ENCODE measurements around the gene VCL. TPM values are rescaled to one million over a fixed set of nuclear protein-coding genes. Genes with fewer than 3 reads are reported as not detected.
"Not testable (repeated sequence)": the region's sequence is repeated elsewhere in the genome, so short reads cannot be mapped to it uniquely, and the experiment has no call there.

VCL gene
- total RNA-seq, 1 donor from 2014 or later: 238 TPM

- DNase-seq (no peak), ATAC-seq (peak; percentile 17)
- intact Hi-C loops (cut with micrococcal nuclease): no loop called here
Measured at GRCh38 chr10:74118804-74119203, 120.9 kb downstream of the VCL start.

- intact Hi-C loops (cut with micrococcal nuclease): no loop called here
- ATAC-seq (no peak), DNase-seq (no peak)
Measured at GRCh38 chr10:74120911-74121310, 123.0 kb downstream of the VCL start.

GRCh38 chr10:74121368-74121767, 123.5 kb downstream of the VCL start:
- ATAC-seq (no peak), DNase-seq (no peak)
- intact Hi-C loops (cut with micrococcal nuclease): no loop called here

GRCh38 chr10:74122060-74122459, 124.1 kb downstream of the VCL start:
- no peak for DNase-seq
- peak; percentile 19 for ATAC-seq
- intact Hi-C loops (cut with micrococcal nuclease): no loop called here

- intact Hi-C loops (cut with micrococcal nuclease): no loop called here
- ATAC-seq: no peak
Measured at GRCh38 chr10:74123081-74123480, 125.2 kb downstream of the VCL start.

GRCh38 chr10:74133923-74134820, 136.3 kb downstream of the VCL start:
- ATAC-seq (no peak), DNase-seq (no peak)
- intact Hi-C loops (cut with micrococcal nuclease): no loop called here

More at GRCh38 chr10:74123081-74123480, 125.2 kb downstream of the VCL start:
- no peak for DNase-seq

- ATAC-seq (no peak), DNase-seq (no peak)
- intact Hi-C loops (cut with micrococcal nuclease): no loop called here
Measured at GRCh38 chr10:74135452-74135851, 137.5 kb downstream of the VCL start.

- intact Hi-C loops (cut with micrococcal nuclease): no loop called here
Measured at GRCh38 chr10:74137992-74138391, 140.1 kb downstream of the VCL start.

GRCh38 chr10:74138596-74138995, 140.7 kb downstream of the VCL start:
- DNase-seq; intact Hi-C loops (cut with micrococcal nuclease); ATAC-seq: not testable (repeated sequence)

More at GRCh38 chr10:74137992-74138391, 140.1 kb downstream of the VCL start:
- no peak for DNase-seq
- ATAC-seq: no peak

GRCh38 chr10:74139981-74140380, 142.1 kb downstream of the VCL start:
- no peak for DNase-seq
- ATAC-seq: no peak
- intact Hi-C loops (cut with micrococcal nuclease): no loop called here

- DNase-seq: no peak
- no peak for ATAC-seq
- intact Hi-C loops (cut with micrococcal nuclease): no loop called here
Measured at GRCh38 chr10:74140553-74140952, 142.6 kb downstream of the VCL start.

- ATAC-seq (peak; percentile 50), DNase-seq (no peak)
- intact Hi-C loops (cut with micrococcal nuclease): no loop called here
Measured at GRCh38 chr10:74145133-74145532, 147.2 kb downstream of the VCL start.

GRCh38 chr10:74146980-74147379, 149.1 kb downstream of the VCL start:
- DNase-seq; intact Hi-C loops (cut with micrococcal nuclease); ATAC-seq: not testable (repeated sequence)

GRCh38 chr10:74150204-74150989, 152.5 kb downstream of the VCL start, which contains the start of gene AP3M1:
Gene AP3M1 (minus strand): TSS chr10:74150828. CDS start chr10:74138379, 12,449 bp downstream.
- intact Hi-C loops (cut with micrococcal nuclease): no loop called here
- DNase-seq (peak; percentile 86), ATAC-seq (peak; percentile 66)

GRCh38 chr10:74150990-74151878, 153.3 kb downstream of the VCL start, which contains the start of gene ADK:
Gene ADK (plus strand): TSS chr10:74151221. CDS start chr10:74151279, 58 bp downstream.
- DNase-seq (peak; percentile 100), ATAC-seq (peak; percentile 95)
- intact Hi-C loops (cut with micrococcal nuclease): no loop called here

- intact Hi-C loops (cut with micrococcal nuclease): no loop called here
- ATAC-seq: no peak
Measured at GRCh38 chr10:74151879-74152722, 154.2 kb downstream of the VCL start.

GRCh38 chr10:74153123-74153522, 155.2 kb downstream of the VCL start:
- no peak for ATAC-seq
- DNase-seq: no peak
- intact Hi-C loops (cut with micrococcal nuclease): no loop called here

More at GRCh38 chr10:74151879-74152722, 154.2 kb downstream of the VCL start:
- no peak for DNase-seq

- DNase-seq (no peak), ATAC-seq (no peak)
- intact Hi-C loops (cut with micrococcal nuclease): no loop called here
Measured at GRCh38 chr10:74153676-74154075, 155.8 kb downstream of the VCL start.

Data from left ventricle myocardium superior (tissue), 1 donor.